Loucy (cell line): ENCODE results near the gene FARSA.

ENCODE experiments used
- H2AFZ ChIP-seq: fragments of 200-600 bp; sonication (generic); 2 replicates; pipeline ENCODE4 v1.6.0; 2016; ENCODE audit warnings: antibody characterized with exemption, mild to moderate bottlenecking, low read length, moderate library complexity
- H3F3A ChIP-seq: fragments of 200-600 bp; 2 replicates; pipeline ENCODE4 v1.6.0; 2016; ENCODE audit warnings: antibody characterized with exemption, low read depth, mild to moderate bottlenecking
- H3K27me3 ChIP-seq: fragments of 200-600 bp; sonication (generic); 2 replicates; pipeline ENCODE4 v1.6.1; 2014; ENCODE audit warnings: low read length, mild to moderate bottlenecking; ENCODE audit not compliant: insufficient read depth, poor library complexity, severe bottlenecking
- H3K36me3 ChIP-seq: fragments of 200-600 bp; sonication (generic); 2 replicates; pipeline ENCODE4 v1.6.1; 2016; ENCODE audit warnings: low read length; ENCODE audit not compliant: insufficient read depth
- H3K4me1 ChIP-seq: fragments of 200-600 bp; sonication (generic); 2 replicates; pipeline ENCODE4 v1.5.1; 2014; ENCODE audit warnings: low read length, mild to moderate bottlenecking; ENCODE audit not compliant: insufficient read depth, poor library complexity, severe bottlenecking
- H3K4me2 ChIP-seq: fragments of 200-600 bp; sonication (generic); 2 replicates; pipeline ENCODE4 v1.6.0; 2014; ENCODE audit warnings: antibody characterized with exemption, low read length, low read depth, mild to moderate bottlenecking; ENCODE audit not compliant: poor library complexity, severe bottlenecking
- H3K4me3 ChIP-seq: fragments of 200-600 bp; sonication (generic); 2 replicates; pipeline ENCODE4 v1.5.1; 2014; ENCODE audit warnings: low read length, mild to moderate bottlenecking, mixed read lengths; ENCODE audit not compliant: poor library complexity, severe bottlenecking
- H3K79me2 ChIP-seq: fragments of 200-600 bp; sonication (generic); 2 replicates; pipeline ENCODE4 v1.6.1; 2014; ENCODE audit warnings: low read length; ENCODE audit not compliant: insufficient read depth
- H3K9ac ChIP-seq: fragments of 200-600 bp; sonication (generic); 2 replicates; pipeline ENCODE4 v1.6.0; 2014; ENCODE audit warnings: mild to moderate bottlenecking, low read depth, low read length, moderate library complexity; ENCODE audit not compliant: poor library complexity, severe bottlenecking
- H3K9me2 ChIP-seq: fragments of 200-600 bp; sonication (generic); replicated peaks from 2 replicates; pipeline ENCODE4 v1.6.1; 2016; ENCODE audit warnings: low read depth, low read length, mixed read lengths
- H3K9me3 ChIP-seq: fragments of 200-600 bp; sonication (generic); 2 replicates; pipeline ENCODE4 v1.6.1; 2014; ENCODE audit warnings: mild to moderate bottlenecking, antibody characterized with exemption, low read length, low read depth; ENCODE audit not compliant: insufficient read depth
- H4K20me1 ChIP-seq: fragments of 200-600 bp; sonication (generic); 2 replicates; pipeline ENCODE4 v1.6.0; 2014; ENCODE audit warnings: antibody characterized with exemption, low read length, mild to moderate bottlenecking; ENCODE audit not compliant: insufficient read depth, poor library complexity, severe bottlenecking
- CTCF ChIP-seq: fragments of 200-600 bp; sonication (generic); conservative IDR thresholded peaks from 2 replicates; pipeline ENCODE4 v1.5.1; 2014; ENCODE audit warnings: mild to moderate bottlenecking, antibody characterized with exemption, low read length
- EZH2phosphoT487 ChIP-seq: fragments of 200-600 bp; IDR thresholded peaks from 2 replicates; pipeline ENCODE4 v1.6.1; 2018; ENCODE audit warnings: antibody characterized with exemption, mild to moderate bottlenecking, moderate library complexity, borderline replicate concordance

The FARSA gene

GRCh38 chr19:12907166-12907565, 26.3 kb downstream of the FARSA start:
- Histone ChIP-seq H3K36me3 (no peaks in the 10 kb centered on the region), H2AFZ (no peak overlapping the region), H3K4me1 (no peaks in the 10 kb centered on the region), H3K9ac (no peak overlapping the region), H3K27me3 (no peaks in the 10 kb centered on the region), H3K79me2 (no peaks in the 10 kb centered on the region), H3K4me3 (no peak overlapping the region), H3K9me2 (no peaks in the 10 kb centered on the region), H3K4me2 (no peak overlapping the region), H3K9me3 (no peaks in the 10 kb centered on the region), H4K20me1 (no peaks in the 10 kb centered on the region), H3F3A (no peaks in the 10 kb centered on the region)
- TF ChIP-seq EZH2phosphoT487 (no peak), CTCF (no peak)

- Histone ChIP-seq H3K4me1 (no peaks in the 10 kb centered on the region), H3K79me2 (no peaks in the 10 kb centered on the region), H2AFZ (no peak overlapping the region), H3F3A (no peaks in the 10 kb centered on the region), H3K4me3 (no peak overlapping the region), H4K20me1 (no peaks in the 10 kb centered on the region), H3K4me2 (no peak overlapping the region), H3K27me3 (no peaks in the 10 kb centered on the region), H3K9ac (no peak overlapping the region), H3K9me3 (no peaks in the 10 kb centered on the region), H3K9me2 (no peaks in the 10 kb centered on the region), H3K36me3 (no peaks in the 10 kb centered on the region; the same call in 1 of the 2 replicates)
- TF ChIP-seq EZH2phosphoT487 (no peak), CTCF (no peak)
Observed at GRCh38 chr19:12899891-12900518, 33.5 kb downstream of the FARSA start.

GRCh38 chr19:12896460-12896859, 37.1 kb downstream of the FARSA start:
- H3K4me3 ChIP-seq: no peak overlapping the region
- no peaks in the 10 kb centered on the region for H3K9me2 ChIP-seq
- no peak overlapping the region for H3K9ac ChIP-seq
- H3K36me3 ChIP-seq: peaks cover 4% of the 10 kb centered on the region; the same call in 1 of the 2 replicates
- no peaks in the 10 kb centered on the region for H3K9me3 ChIP-seq
- H3K4me1 ChIP-seq: peaks cover 6% of the 10 kb centered on the region
- no peak for TF ChIP-seq EZH2phosphoT487
- TF ChIP-seq CTCF: no peak
- H3K79me2 ChIP-seq: peaks cover 14% of the 10 kb centered on the region
- H3F3A ChIP-seq: no peaks in the 10 kb centered on the region
- H3K27me3 ChIP-seq: no peaks in the 10 kb centered on the region
- H3K4me2 ChIP-seq: no peak overlapping the region
- no peak overlapping the region for H2AFZ ChIP-seq
- peaks cover 6% of the 10 kb centered on the region for H4K20me1 ChIP-seq
